ENCODE measurements around the gene ADK. TPM values are rescaled to one million over a fixed set of nuclear protein-coding genes. Genes with fewer than 3 reads are reported as not detected.

ADK gene
- total and polyA plus RNA-seq, 2 experiments from 2014 or later: 39.9 to 53.0 TPM

- Histone ChIP-seq H4K20me1 (replicated peaks; ENCODE audit: insufficient read depth) (no peaks in the 10 kb centered on the region), H3K4me3 (no peak overlapping the region), H3K36me3 (ENCODE audit: insufficient read depth) (no peaks in the 10 kb centered on the region), H3K79me2 (replicated peaks; ENCODE audit: insufficient read depth) (no peaks in the 10 kb centered on the region), H3K4me1 (ENCODE audit: insufficient read depth) (no peaks in the 10 kb centered on the region), H3K9me2 (ENCODE audit: insufficient read depth) (no peaks in the 10 kb centered on the region), H2AFZ (no peak overlapping the region), H3K4me2 (no peak overlapping the region), H3F3A (replicated peaks; ENCODE audit: low read depth) (no peaks in the 10 kb centered on the region), H3K27me3 (ENCODE audit: insufficient read depth) (no peaks in the 10 kb centered on the region), H3K27ac (ENCODE audit: low read depth) (no peak overlapping the region)
- Mint-ChIP-seq H3K27me3 (ENCODE audit: insufficient read depth, low read depth, poor library complexity) (peaks cover 1% of the 10 kb centered on the region), H3K4me3 (no peak overlapping the region), H3K9me3 (peaks cover 11% of the 10 kb centered on the region), H3K36me3 (ENCODE audit: low read depth) (peaks cover 26% of the 10 kb centered on the region), H3K4me1 (no peaks in the 10 kb centered on the region), H3K27ac (no peak overlapping the region)
- no peak for DNase-seq (ENCODE audit: low spot score)
- no peak for TF ChIP-seq POLR2AphosphoS5 (IDR thresholded peaks at IDR 0.05; ENCODE audit: low read depth)
- TF ChIP-seq JUNB (IDR thresholded peaks at IDR 0.05; ENCODE audit: unreplicated experiment): no peak
- no peak for TF ChIP-seq ZNF114 (CRISPR knock-in tag; IDR thresholded peaks at IDR 0.05)
- TF ChIP-seq REST (IDR thresholded peaks at IDR 0.05; ENCODE audit: unreplicated experiment): no peak
- TF ChIP-seq CTCF (conservative IDR thresholded peaks at IDR 0.05; ENCODE audit: low read depth in 2 of 2): no peak
- no peak for TF ChIP-seq NANOG (IDR thresholded peaks at IDR 0.05; ENCODE audit: borderline replicate concordance)
- TF ChIP-seq ZNF331 (CRISPR knock-in tag; IDR thresholded peaks at IDR 0.05; ENCODE audit: low read depth): no peak
- no peak for TF ChIP-seq ETS1 (IDR thresholded peaks at IDR 0.05)
- no peak for TF ChIP-seq STAT1 (IDR thresholded peaks at IDR 0.05; ENCODE audit: unreplicated experiment)
- TF ChIP-seq ZNF462 (CRISPR knock-in tag; IDR thresholded peaks at IDR 0.05): no peak
- TF ChIP-seq EZH2 (IDR thresholded peaks at IDR 0.05; ENCODE audit: low read depth, unreplicated experiment): no peak
- TF ChIP-seq EZH2phosphoT487 (IDR thresholded peaks at IDR 0.05; ENCODE audit: unreplicated experiment): no peak
- no peak for TF ChIP-seq CREB1 (CRISPR knock-in tag; IDR thresholded peaks at IDR 0.05; ENCODE audit: low read depth)
- ATAC-seq: no peak
Measured at GRCh38 chr10:74363727-74364126, 212.7 kb downstream of the ADK start.
